Measurements from ENCODE around the gene LIMCH1. TPM values are rescaled to one million over a fixed set of nuclear protein-coding genes. Genes with fewer than 3 reads are reported as not detected.

Gene LIMCH1
- total RNA-seq, 2 donors from 2014 or later: 9.3 to 24.1 TPM

- DNase-seq (peak; percentile 60 to 74 (median 64)), ATAC-seq (peak; percentile 77)
- no peak overlapping the region for H3K27ac ChIP-seq
- H3K4me1 ChIP-seq: no peaks in the 10 kb centered on the region
- no peaks in the 10 kb centered on the region for H3K36me3 ChIP-seq (replicated peaks in 1 of 2; ENCODE audit: insufficient read depth in 1 of 2, low read depth in 2 of 2)
- H3K4me3 ChIP-seq: no peak overlapping the region
- no peaks in the 10 kb centered on the region for H3K27me3 ChIP-seq
- intact Hi-C loops (cut with DNase I): loop anchor here (5.0 kb wide), 1 partner anchor 379 kb away; no protein-coding TSS in a partner anchor
- H3K9me3 ChIP-seq: no peaks in the 10 kb centered on the region
- TF ChIP-seq POLR2A (IDR thresholded peaks at IDR 0.05) (no peak), CTCF (IDR thresholded peaks at IDR 0.05) (peak; percentile 76 to 97 (median 82))
- 40 to 45% methylated on average over 7 of the region's 7 CpGs for WGBS, 2 donors
Measured at GRCh38 chr4:41661442-41662076, 123.6 kb downstream of the LIMCH1 start.

GRCh38 chr4:41665636-41666207, 127.8 kb downstream of the LIMCH1 start:
- H3K27ac ChIP-seq: no peak overlapping the region
- TF ChIP-seq POLR2A (IDR thresholded peaks at IDR 0.05) (no peak), CTCF (IDR thresholded peaks at IDR 0.05) (no peak)
- 80 to 84% methylated on average over 3 of the region's 3 CpGs for WGBS, 2 donors
- DNase-seq (no peak), ATAC-seq (no peak)
- H3K4me1 ChIP-seq: peaks cover 25% of the 10 kb centered on the region
- H3K9me3 ChIP-seq: no peaks in the 10 kb centered on the region
- H3K27me3 ChIP-seq: no peaks in the 10 kb centered on the region
- no peak overlapping the region for H3K4me3 ChIP-seq
- H3K36me3 ChIP-seq (replicated peaks in 1 of 2; ENCODE audit: insufficient read depth in 1 of 2, low read depth in 2 of 2): no peaks in the 10 kb centered on the region
- intact Hi-C loops (cut with DNase I): no loop called here

GRCh38 chr4:41668024-41668423, 130.1 kb downstream of the LIMCH1 start:
- 13 to 14% methylated on average over 1 of the region's 1 CpG for WGBS, 2 donors
- Histone ChIP-seq H3K9me3 (no peaks in the 10 kb centered on the region), H3K27me3 (no peaks in the 10 kb centered on the region), H3K36me3 (replicated peaks in 1 of 2; ENCODE audit: insufficient read depth in 1 of 2, low read depth in 2 of 2) (no peaks in the 10 kb centered on the region), H3K4me3 (no peak overlapping the region), H3K27ac (peak overlapping the region in 1 of 4 donors; percentile 35), H3K4me1 (peaks cover 29% of the 10 kb centered on the region)
- ATAC-seq: no peak
- intact Hi-C loops (cut with DNase I): no loop called here
- TF ChIP-seq POLR2A (IDR thresholded peaks at IDR 0.05): no peak
- TF ChIP-seq CTCF (IDR thresholded peaks at IDR 0.05): no peak
- DNase-seq: no peak

DNA sequence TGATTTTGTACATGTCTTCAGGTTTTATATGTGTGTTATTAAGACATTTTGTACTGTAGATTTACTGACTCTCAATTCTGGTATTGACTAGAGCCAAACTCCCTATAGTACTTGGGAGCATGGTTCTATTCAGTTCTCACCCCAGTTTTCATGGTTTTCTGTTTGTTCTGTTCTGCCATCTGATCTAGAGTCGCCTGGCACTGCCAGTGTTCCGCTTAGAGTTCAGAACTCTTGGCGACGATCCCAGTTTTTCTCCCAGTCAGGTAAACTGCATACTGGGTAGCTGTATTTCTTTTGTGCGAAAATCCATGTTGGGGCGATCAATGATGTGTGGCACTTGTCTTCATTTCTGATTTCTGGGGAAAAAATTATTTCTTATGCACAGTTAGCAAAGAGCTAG, 132.6 kb downstream of the LIMCH1 start:
- WGBS, 2 donors: 6 to 23% methylated on average over 6 of the region's 6 CpGs
- ATAC-seq (peak; percentile 75), DNase-seq (peak; percentile 69 to 85 (median 81))
- intact Hi-C loops (cut with DNase I): no loop called here
- Histone ChIP-seq H3K4me3 (no peak overlapping the region), H3K4me1 (peaks cover 29% of the 10 kb centered on the region), H3K9me3 (no peaks in the 10 kb centered on the region), H3K27ac (peak overlapping the region in 1 of 4 donors; percentile 2), H3K36me3 (replicated peaks in 1 of 2; ENCODE audit: insufficient read depth in 1 of 2, low read depth in 2 of 2) (no peaks in the 10 kb centered on the region), H3K27me3 (no peaks in the 10 kb centered on the region)
- TF ChIP-seq CTCF (IDR thresholded peaks at IDR 0.05) (no peak), POLR2A (IDR thresholded peaks at IDR 0.05) (no peak)

DNA sequence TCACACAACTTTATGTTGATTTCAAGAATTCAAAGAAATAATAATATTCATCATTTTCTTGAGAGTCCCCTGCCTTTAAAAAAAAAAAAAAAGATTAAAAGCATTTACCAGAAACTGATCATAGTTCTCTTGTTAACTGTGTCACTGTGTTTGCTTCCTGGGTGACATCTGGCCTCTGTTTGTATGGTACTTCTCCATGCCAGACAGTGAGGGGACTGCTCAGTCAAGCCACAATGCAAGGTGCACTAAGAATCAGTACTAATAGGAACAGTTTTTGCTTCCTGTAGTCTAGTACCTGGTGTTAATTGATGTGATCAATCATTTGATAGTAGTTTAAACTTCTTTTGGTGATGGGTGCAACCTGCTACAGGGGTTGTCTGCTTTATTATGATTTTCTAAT, 133.0 kb downstream of the LIMCH1 start:
- ATAC-seq (peak; percentile 33), DNase-seq (peak in 2 of 4 donors; percentile 9 to 25)
- TF ChIP-seq POLR2A (IDR thresholded peaks at IDR 0.05) (no peak), CTCF (IDR thresholded peaks at IDR 0.05) (no peak)
- Histone ChIP-seq H3K27me3 (no peaks in the 10 kb centered on the region), H3K4me3 (no peak overlapping the region), H3K36me3 (replicated peaks in 1 of 2; ENCODE audit: insufficient read depth in 1 of 2, low read depth in 2 of 2) (no peaks in the 10 kb centered on the region), H3K27ac (no peak overlapping the region), H3K9me3 (no peaks in the 10 kb centered on the region), H3K4me1 (peaks cover 29% of the 10 kb centered on the region)
- intact Hi-C loops (cut with DNase I): no loop called here

Measured in body of pancreas (tissue), 4 donors.